Breast epithelium (tissue), 4 donors: Measurements from ENCODE around the gene LYSMD2. TPM values are rescaled to one million over a fixed set of nuclear protein-coding genes. Genes with fewer than 3 reads are reported as not detected.

Source experiments
- DNase-seq, 2 donors: peaks; one replicate each; pipeline ENCODE4 v3.0.0-alpha.2; 2019; ENCODE audit warnings: low spot score in 2 of 2
- H3K27ac ChIP-seq, 2 donors: fragments of 200-600 bp; sonication (generic) in 1 of 2; one replicate each; pipeline ENCODE4 v1.5.1; 2016 to 2019; ENCODE audit warnings: mild to moderate bottlenecking in 1 of 2
- H3K27me3 ChIP-seq, 2 donors: fragments of 200-600 bp; sonication (generic) in 1 of 2; one replicate each; pipeline versions ENCODE4 v1.5.1 to v1.6.0; 2017 to 2019; ENCODE audit warnings: control low read depth in 1 of 2, mild to moderate bottlenecking in 1 of 2
- H3K36me3 ChIP-seq: fragments of 200-600 bp; one replicate; pipeline ENCODE4 v1.5.1; 2019
- H3K4me1 ChIP-seq, 2 donors: fragments of 200-600 bp; sonication (generic); one replicate each; pipeline ENCODE4 v1.5.1; 2016 to 2019; ENCODE audit warnings: control low read depth in 1 of 2
- H3K4me3 ChIP-seq, 3 donors: fragments of 200-600 bp; sonication (generic); 1 replicate in 2 of 3; 2 replicates in 1 of 3; pipeline ENCODE4 v1.5.1; 2016 to 2019; ENCODE audit warnings: mild to moderate bottlenecking in 3 of 3, moderate library complexity in 2 of 3
- H3K9me3 ChIP-seq, 2 donors: fragments of 200-600 bp; sonication (generic) in 1 of 2; one replicate each; pipeline ENCODE4 v1.5.1; 2016 to 2019; ENCODE audit warnings: control low read depth in 1 of 2
- POLR2A ChIP-seq: fragments of 450-650 bp; IDR thresholded peaks from one replicate; pipeline ENCODE4 v1.6.1; 2016; ENCODE audit warnings: antibody characterized with exemption, mild to moderate bottlenecking, moderate library complexity
- POLR2AphosphoS5 ChIP-seq, 3 donors: sonication (generic); formaldehyde crosslinking; IDR thresholded peaks; one replicate each; pipeline ENCODE4 v1.6.1; 2017; ENCODE audit warnings: antibody characterized with exemption in 3 of 3
- intact Hi-C: fragments of 100-400 bp; cut with DNase I; formaldehyde crosslinking; loops from one replicate; pipeline ENCODE4 v1.15.1; 2023; ENCODE audit warnings: low total_unique reads
- total RNA-seq, 3 donors: library from RNA; depleted of rRNA; stranded (reverse); fragments of >200 nt; gene quantifications; one replicate each; pipeline ENCODE4 v1.1.0, GENCODE V29; 2016
- TF ChIP-seq, protein P1 (sequence below), 3 donors: fragments of 450-650 bp; IDR thresholded peaks; one replicate each; pipeline ENCODE4 v1.5.1; 2016 to 2017; ENCODE audit warnings: antibody characterized with exemption in 3 of 3, mild to moderate bottlenecking in 3 of 3, moderate library complexity in 3 of 3

LYSMD2 gene
- total RNA-seq, 3 donors from 2014 or later, result 5.0 to 18.7 (median 15.8) TPM

DNA sequence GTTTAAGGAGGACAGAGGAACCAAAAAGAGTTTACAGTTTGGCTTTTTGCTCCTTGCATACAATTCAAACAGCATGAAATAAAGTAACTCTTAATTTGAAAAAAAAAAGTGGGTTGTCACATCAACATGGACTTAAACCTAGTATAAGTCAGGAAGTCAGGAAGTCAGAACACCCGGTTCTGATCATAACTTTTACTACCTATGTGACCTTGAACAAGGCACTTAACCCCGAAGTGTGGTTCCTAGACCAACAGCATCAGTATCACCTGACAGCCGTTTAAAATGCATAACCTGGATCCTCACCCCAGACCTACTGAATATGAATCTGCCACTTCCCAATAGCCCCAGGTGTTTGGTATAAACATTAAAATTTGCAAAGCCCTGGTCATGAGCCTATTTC lies 18.7 kb downstream of the LYSMD2 start:
- no peak overlapping the region for H3K27ac ChIP-seq
- H3K36me3 ChIP-seq, result no peaks in the 10 kb centered on the region
- no peaks in the 10 kb centered on the region for H3K4me1 ChIP-seq
- no peaks in the 10 kb centered on the region for H3K9me3 ChIP-seq
- intact Hi-C loops, result no loop called here
- no peak for DNase-seq
- H3K27me3 ChIP-seq, result no peaks in the 10 kb centered on the region
- TF ChIP-seq POLR2AphosphoS5 (IDR thresholded peaks at IDR 0.05) (no peak), POLR2A (no peak)
- TF ChIP-seq, protein P1, sequence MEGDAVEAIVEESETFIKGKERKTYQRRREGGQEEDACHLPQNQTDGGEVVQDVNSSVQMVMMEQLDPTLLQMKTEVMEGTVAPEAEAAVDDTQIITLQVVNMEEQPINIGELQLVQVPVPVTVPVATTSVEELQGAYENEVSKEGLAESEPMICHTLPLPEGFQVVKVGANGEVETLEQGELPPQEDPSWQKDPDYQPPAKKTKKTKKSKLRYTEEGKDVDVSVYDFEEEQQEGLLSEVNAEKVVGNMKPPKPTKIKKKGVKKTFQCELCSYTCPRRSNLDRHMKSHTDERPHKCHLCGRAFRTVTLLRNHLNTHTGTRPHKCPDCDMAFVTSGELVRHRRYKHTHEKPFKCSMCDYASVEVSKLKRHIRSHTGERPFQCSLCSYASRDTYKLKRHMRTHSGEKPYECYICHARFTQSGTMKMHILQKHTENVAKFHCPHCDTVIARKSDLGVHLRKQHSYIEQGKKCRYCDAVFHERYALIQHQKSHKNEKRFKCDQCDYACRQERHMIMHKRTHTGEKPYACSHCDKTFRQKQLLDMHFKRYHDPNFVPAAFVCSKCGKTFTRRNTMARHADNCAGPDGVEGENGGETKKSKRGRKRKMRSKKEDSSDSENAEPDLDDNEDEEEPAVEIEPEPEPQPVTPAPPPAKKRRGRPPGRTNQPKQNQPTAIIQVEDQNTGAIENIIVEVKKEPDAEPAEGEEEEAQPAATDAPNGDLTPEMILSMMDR (IDR thresholded peaks at IDR 0.05), result no peak
- no peak overlapping the region for H3K4me3 ChIP-seq

DNA sequence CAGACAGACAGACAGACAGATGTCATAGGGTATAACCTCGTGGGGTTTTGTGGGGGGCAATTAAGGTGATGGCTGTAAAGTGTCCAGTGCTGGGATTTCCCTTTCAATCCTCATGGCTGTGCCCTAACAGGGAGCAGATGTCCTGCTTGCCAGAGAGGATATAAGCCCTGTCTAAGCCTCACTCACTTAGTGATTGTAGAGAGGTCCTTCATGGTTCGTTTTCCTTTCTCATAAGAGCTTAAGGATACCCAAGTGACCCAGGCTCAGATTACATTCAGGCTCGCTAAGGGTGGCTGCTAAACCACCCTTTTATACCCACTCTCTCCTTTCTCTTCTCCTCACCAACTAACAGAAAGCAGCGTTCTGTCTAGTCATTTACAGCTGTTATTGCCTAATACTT lies 19.2 kb downstream of the LYSMD2 start:
- H3K9me3 ChIP-seq, result no peaks in the 10 kb centered on the region
- H3K4me3 ChIP-seq, result no peak overlapping the region
- H3K4me1 ChIP-seq, result no peaks in the 10 kb centered on the region
- H3K36me3 ChIP-seq, result no peaks in the 10 kb centered on the region
- no peaks in the 10 kb centered on the region for H3K27me3 ChIP-seq
- no peak for TF ChIP-seq POLR2AphosphoS5 (IDR thresholded peaks at IDR 0.05)
- TF ChIP-seq POLR2A, result no peak
- TF ChIP-seq, protein P1 (IDR thresholded peaks at IDR 0.05), result no peak
- DNase-seq, result no peak
- H3K27ac ChIP-seq, result no peak overlapping the region
- intact Hi-C loops, result no loop called here

DNA sequence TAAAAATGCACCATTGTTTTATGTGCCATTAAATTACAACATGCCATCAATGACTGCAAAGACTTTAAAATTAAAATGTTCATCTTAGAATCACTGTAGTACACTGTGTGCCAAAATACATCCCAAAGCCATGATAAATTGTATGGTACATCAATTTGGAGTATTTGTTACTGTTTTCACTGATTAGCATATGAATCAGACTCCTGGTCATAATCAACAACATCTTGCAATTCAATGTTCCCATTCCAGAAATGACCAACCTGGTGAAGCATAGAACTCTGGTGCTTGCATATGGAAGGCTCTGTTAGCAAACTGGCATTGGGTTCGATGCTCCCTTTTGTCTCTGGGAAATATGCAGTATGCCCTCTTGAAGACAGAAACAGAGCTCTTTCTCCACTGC lies 22.5 kb downstream of the LYSMD2 start:
- Histone ChIP-seq H3K36me3 (no peaks in the 10 kb centered on the region), H3K4me3 (no peak overlapping the region), H3K9me3 (no peaks in the 10 kb centered on the region), H3K27ac (no peak overlapping the region), H3K4me1 (no peaks in the 10 kb centered on the region), H3K27me3 (no peaks in the 10 kb centered on the region)
- intact Hi-C loops, result no loop called here
- DNase-seq, result no peak
- no peak for TF ChIP-seq POLR2A
- TF ChIP-seq, protein P1 (IDR thresholded peaks at IDR 0.05), result no peak
- TF ChIP-seq POLR2AphosphoS5 (IDR thresholded peaks at IDR 0.05), result no peak

DNA sequence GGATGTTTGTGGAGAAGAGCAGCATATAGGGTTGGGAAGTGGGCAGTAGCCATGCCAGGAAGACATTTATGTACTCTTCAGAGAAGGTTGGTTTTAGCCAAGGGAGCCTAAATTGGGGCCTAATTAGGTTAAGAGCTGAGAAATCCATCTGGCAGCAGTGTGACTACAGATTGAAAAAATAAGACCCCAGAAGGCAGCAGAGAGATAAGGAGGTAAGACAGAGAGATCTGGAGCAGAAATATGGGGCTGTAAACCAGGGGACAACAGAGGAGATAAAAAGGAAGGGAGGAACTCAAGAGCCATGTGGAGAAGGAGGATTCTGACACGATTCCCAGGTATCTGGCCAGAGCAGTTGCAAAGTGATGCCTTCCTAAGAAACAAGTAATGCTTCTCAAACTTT lies 23.3 kb downstream of the LYSMD2 start:
- H3K27ac ChIP-seq, result no peak overlapping the region
- no peak for DNase-seq
- intact Hi-C loops, result no loop called here
- H3K9me3 ChIP-seq, result no peaks in the 10 kb centered on the region
- no peaks in the 10 kb centered on the region for H3K27me3 ChIP-seq
- no peak overlapping the region for H3K4me3 ChIP-seq
- H3K4me1 ChIP-seq, result no peaks in the 10 kb centered on the region
- TF ChIP-seq, protein P1 (IDR thresholded peaks at IDR 0.05), result no peak
- no peak for TF ChIP-seq POLR2AphosphoS5 (IDR thresholded peaks at IDR 0.05)
- no peaks in the 10 kb centered on the region for H3K36me3 ChIP-seq

- DNase-seq, result no peak
- H3K27ac ChIP-seq, result no peak overlapping the region
- H3K27me3 ChIP-seq, result no peaks in the 10 kb centered on the region
- no peaks in the 10 kb centered on the region for H3K36me3 ChIP-seq
- TF ChIP-seq POLR2A, result no peak
- no peak for TF ChIP-seq POLR2AphosphoS5 (IDR thresholded peaks at IDR 0.05)
- TF ChIP-seq, protein P1 (IDR thresholded peaks at IDR 0.05), result no peak
- no peak overlapping the region for H3K4me3 ChIP-seq
- intact Hi-C loops, result no loop called here
- H3K4me1 ChIP-seq, result no peaks in the 10 kb centered on the region
- no peaks in the 10 kb centered on the region for H3K9me3 ChIP-seq
These were observed 28.4 kb downstream of the LYSMD2 start for GRCh38 chr15:51709031-51709430.
